ENCODE results near the gene DNAH12.

- TF ChIP-seq CTCF (conservative IDR thresholded peaks at IDR 0.05; ENCODE audit: low read length) (no peak), EZH2phosphoT487 (IDR thresholded peaks at IDR 0.05; ENCODE audit: borderline replicate concordance, low read depth, low read length) (no peak)
Measured at GRCh38 chr3:57444469-57444868, 99.7 kb downstream of the DNAH12 start.

Data from OCI-LY7 (cell line).